NCI-H526 (cell line): ENCODE data around the gene MYLK3.
"Not testable (repeated sequence)": the region's sequence is repeated elsewhere in the genome, so short reads cannot be mapped to it uniquely, and the experiment has no call there.

Experiments
- DNase-seq, 2 experiments: peaks; one replicate each; lab custom pipeline; 2025; lab: John Stamatoyannopoulos, UW

The MYLK3 gene

DNA sequence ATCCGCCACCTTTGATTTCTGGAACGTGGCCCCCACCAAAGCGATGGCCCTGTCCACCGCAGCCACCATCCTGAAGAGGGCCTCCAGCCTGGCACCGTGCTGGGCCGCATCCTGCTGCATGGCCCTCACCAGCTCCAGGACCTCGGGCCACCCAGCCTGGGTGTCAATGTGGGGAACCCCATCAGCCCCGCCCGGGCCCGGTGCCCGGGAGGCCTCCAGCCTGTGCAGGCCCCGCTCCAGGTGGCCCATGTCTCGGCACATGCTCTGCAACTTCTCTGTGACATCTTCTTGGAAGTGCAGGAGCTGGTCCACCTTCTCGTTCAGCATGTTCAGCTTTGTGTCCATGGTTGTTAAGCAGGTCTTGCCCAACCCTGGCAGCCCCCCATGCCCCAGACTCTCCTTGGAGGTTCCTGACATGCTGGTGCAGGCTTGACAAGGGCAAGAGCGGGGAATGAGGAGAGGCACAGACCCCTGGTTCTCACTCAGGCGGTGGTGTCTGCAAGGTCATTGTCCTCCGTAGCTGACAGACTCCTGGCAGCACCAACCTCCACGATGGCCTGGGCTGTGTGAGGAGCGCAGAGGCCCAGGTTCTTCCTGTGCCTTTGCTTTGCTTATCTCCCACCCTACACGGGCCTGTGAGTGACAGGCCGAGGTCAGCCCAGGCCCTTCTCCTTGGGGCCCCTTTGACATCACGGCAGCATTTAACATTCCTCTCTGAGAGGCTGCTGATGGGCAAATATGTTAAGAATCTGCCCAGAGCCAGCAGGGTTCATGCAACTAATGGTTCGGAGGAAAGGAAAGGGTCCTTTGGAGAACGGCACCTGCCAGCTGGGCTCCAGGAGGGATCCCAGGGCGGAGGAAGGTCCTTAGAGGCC lies at the start of gene MYLK3:
Gene MYLK3 (minus strand): TSS at position 568 of the 875 bp plus-strand sequence. CDS start 151 bp downstream, at position 417.
- no peak for DNase-seq

DNA sequence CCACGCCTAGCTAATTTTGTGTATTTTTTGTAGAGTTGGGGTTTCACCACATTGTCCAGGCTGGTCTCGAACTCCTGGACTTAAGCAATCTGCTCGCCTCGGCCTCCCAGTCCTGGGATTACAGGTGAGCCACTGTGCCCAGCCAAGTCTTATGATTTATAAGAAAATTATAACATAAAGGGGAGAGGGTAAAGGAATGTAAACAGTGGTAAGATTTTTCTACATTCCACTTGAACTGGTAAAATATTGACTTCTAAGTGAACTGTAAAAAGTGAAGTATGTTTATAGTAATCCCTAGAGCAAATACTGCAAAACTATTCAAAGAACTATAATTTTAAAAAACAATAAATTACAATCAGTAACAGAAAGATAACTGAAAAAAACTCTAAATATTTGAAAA lies 49.4 kb upstream of the MYLK3 start:
- DNase-seq, result no peak

DNA sequence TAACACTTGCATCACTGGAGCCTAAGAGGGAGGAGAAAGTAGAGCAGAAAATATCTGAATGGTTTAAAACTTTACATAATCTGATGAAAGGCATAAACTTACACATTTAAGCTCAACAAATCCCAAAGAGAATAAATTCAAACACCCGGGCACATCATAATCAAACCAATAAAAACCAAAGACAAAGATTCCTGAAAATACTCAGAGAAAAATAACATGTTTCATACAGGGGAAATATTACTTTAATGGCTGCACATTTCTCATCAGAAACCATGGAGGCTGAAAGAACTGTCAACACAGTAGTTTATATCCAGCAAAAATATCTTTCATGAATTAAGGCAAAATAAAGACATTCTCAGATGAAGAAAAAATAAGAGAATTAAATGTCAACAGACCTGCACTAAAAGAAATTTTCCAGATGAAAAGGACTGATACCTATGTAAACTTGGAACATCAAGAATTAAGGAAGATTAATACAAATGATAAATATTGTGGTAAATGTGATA lies 48.7 kb upstream of the MYLK3 start:
- DNase-seq, result no peak

DNA sequence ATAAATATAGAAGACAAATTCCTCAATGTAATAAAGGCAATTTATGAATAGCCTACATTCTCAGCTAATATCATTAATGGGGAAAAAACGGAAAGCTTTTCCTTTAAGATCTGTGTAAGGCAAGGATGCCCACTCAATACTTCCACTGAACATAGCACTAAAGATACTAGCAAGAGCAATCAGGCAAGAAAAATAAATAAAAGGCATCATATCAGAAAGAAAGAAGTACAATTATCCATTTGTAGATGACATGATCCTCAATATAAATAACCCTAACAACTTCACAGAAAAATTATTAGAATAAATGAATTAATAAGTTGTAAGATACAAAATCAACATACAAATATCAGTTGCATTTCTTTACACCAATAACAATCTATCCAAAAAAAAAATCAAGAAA lies 45.7 kb upstream of the MYLK3 start:
- no peak for DNase-seq

DNA sequence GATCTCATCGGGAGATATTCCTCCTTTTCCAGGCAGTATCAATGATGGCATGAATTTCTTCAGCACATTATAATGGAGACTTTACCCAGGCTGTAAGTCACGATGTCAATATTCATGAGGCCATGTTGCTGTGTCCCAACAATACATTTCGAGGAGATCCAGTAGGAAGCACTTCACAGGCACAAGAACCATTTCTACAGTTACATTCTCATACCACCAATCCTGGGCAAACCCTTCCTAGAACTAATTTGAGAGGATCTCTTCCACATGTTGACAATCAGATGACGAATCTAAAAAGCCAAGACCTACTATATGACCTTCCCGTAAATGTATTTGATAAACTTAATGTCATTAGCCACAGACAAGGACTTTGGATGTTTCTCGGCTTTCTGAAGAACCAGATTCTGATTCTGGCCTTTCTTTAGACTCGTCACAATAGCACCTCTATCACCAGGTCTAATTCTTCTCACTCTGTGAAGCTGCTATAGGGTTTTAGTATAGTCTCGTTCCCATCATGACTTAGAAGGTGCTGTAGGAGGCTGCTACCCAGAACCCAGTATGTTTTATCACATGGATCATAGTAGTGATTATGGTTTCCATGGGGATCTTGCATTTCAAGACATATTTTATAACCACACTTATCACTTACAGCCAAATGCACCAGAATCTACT lies 42.6 kb upstream of the MYLK3 start:
- peak in 1 of 2 experiments; percentile 2 for DNase-seq

DNA sequence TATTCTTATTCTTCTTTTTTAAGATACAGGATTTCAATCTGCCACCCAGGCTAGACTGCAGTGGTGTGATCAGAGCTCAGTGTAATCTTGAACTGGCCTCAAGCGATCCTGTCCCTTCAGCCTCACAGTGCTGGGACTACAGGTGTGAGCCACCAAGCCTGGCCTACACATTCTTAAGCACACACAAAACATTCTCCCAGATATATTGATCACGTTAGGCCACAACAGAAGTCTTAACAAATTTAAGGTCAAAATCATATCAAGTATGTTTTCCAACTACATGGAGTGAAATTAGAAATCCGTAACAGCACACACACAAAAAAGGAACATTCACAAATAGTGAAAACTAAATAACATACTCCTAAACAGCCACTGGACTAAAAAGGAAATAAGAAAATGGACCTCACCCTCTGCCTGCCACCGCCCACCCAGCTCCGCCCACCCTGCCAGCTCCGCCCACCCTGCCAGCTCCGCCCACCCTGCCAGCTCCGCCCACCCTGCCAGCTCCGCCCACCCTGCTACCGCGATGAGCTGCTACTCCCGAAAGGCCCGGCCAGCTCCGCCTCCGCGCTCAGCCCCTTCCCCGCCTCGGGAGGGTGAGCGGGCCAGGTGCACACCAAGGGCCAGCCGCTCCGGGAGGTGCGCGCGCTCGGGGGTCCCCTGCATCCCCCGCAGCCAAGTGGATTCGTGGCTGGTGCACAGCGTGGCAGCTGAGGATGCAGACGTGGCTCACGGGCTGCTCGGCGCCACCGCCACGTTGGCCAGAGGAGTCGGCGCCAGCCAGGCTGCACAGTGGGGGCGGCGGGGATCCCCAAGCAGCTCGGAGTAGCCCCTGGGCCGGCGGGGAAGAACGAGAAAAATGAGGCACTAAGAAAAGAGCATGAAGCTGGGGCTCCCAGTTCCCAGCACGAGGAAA lies 41.6 kb upstream of the MYLK3 start:
- DNase-seq, result peak in 1 of 2 experiments; percentile 65

DNA sequence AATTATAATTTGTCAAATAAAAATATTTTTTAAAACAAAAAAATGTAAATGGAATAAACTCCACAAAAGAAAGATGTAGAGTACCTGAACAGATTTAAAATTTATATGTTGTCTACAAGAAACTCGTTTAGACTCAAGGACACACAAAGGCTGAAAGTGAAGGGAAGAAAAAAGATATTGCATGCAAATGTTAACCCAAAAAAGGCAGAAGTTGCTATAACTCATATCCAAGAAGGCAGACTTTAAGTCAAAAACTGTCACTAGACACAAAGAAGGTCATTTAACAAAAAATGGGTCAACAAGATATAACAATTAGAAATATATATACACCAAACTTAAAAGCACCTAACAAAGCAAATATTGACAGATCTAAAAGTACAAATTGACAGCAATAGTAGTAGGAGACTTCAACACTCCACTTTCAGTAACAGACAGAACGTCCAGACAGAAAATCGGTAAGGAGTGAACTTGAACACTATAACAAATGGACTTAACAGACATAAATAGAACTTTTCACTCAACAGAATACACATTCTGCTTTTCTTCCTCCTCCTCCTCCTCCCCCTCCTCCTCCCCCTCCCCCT lies 40.8 kb upstream of the MYLK3 start:
- DNase-seq, result no peak

DNA sequence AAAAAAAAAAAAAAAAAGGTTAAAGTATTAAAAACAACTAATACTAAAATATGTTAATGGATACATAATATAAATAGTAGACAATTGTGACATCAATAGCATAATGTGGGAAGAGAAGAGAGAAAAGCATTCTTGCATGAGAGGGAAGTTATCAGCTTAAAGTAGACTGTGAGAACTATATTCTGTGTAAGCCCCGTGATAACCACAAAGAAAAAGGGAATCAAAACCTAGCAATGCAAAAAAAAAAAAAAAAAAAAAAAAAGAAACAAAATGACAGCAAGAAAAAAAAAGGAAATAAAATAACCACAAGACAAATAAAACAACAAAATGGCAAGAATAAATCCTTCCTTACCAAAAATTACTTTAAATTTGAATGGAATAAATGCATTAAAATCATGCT lies 39.8 kb upstream of the MYLK3 start:
- DNase-seq, result no peak

DNA sequence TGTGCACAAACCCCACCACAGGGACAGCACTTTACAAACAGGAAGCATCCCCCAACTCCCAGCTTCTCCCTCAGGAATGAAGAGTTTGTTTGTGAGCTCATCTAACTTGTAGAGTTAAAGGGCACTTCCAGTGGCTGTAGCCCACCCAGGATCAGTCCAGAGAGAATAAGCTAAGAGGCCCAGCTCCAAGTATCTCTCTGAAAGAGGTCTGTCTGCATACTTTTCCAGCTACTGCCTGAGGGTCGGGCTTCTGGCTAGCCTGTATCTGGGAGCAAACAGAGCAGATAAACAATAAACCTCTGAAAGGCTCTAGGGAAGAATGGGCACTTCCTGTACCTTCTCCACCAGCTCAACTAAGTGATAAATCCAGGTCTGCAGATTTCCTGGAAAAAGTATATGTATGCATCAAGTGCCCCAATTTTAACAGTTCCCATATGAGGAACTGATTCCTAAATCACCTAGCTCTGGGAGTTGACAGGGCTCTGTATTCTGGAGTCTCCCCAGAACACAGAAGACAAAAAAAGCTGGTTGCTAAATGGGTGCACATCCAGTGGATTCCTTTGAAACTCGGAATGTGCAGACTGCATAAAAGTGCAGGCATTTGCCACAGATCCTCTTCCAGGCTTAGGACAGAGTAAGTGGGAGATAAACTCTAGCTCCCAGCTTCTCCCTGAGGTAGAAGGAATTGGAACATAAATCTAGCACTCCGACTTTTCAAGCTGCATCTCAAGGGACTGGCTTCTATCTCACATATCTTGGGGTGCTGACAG lies 37.1 kb upstream of the MYLK3 start:
- no peak for DNase-seq

DNA sequence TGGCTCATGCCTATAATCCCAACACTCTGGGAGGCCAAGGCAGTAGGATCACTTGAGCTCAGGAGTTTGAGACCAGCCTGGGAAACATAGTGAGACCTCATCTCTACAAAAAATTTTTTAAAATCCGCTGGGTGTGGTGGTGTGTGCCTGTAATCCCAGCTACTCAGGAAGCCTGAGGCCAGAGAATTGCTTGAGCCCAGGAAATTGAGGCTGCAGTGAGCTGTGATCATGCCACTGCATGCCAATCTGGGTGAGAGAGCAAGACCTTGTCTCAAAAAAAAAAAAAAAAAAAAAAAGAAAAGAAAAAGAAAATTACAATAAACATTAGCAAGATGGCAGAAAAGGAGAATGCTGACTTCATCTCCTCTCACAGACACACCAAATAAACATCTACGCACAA lies 36.4 kb upstream of the MYLK3 start:
- not testable (repeated sequence) for DNase-seq

DNA sequence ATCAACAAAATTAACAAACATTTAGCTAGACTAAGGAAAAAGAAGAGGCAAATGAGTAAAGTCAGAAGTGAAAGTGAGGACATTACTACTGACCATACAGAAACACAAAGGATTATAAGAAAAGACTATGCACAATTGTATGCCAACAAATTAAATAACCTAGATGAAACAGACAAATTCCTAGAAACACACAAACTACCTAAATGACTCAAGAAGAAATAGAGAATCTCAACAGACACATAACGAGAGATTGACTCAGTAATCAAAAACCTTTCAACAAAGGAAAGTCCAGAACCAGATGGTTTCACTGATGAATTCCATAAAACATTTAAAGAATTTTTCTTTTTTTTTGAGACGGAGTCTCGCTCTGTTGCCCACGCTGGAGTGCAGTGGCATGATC lies 35.7 kb upstream of the MYLK3 start:
- DNase-seq, result no peak

DNA sequence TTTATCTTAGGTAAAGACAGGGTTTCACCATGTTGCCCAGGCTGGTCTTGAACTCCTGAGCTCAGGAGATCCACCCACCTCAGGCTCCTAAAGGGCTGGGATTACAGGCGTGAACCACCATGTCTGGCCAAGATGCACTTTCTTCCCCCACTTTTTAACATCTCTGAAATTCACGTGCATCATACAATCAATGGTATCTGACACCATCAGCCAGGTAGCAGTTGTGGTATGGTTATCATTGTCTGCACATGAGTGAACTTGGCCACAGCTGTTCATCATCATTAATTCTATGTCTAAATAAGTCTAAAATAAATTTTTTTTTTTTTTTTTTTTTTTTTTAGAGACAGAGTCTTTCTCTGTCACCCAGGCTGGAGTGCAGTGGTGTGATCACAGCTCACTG lies 34.2 kb upstream of the MYLK3 start:
- DNase-seq, result no peak

DNA sequence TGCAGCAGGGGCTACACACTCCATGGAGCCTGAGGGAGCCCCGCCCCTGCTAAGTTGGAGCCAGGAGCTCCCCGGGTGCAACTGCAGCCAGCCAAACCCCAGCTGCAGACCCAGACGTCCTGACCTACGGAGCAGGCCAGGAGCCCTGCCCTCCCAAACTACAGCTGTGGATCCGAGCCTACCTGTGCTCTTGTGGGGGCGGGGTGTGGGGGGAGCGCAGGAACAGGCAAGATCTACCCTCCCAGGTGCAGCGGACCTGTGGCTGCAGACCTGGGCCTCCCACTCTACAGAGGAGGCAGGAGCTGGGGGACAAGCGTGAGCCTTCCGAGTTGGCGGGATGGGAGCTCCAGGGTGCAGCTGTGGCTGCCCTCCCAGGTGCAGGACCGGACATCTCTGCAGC lies 29.7 kb upstream of the MYLK3 start:
- no peak for DNase-seq

DNA sequence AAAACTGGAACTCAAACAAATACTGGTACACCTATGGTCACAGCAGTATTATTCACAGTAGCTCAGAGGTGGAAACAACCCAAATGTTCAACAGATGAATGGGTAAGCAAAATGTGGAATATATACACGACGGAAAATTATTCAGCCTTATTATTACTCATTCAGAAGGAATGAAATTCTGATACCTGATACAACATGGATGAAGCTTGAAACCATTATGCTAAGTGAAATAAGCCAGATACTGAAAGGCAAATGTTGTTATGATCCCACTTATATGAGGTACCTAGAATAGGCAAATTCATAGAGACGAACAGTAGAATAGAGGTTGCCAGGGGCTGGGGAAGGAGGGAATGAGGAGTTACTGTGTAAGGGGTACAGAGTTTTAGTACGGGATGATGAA lies 27.1 kb upstream of the MYLK3 start:
- no peak for DNase-seq

DNA sequence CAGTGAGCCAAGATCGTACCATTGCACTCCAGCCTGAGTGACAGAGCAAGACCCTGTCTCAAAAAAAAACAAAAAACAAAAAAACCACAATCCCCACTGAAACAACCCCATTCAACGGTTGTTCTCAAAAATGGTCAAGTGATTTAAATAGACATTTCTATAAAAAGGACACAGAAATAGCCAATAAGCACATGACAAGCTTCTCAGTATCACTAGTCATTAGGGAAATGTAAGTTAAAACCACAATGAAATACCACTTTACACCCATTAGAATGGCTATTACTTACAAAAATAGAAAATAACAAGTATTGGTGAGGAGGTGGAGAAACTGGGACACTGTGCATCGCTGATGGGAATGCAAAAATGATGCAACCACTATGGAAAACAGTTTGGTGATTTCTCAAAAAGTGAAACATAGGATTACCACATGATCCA lies 26.6 kb upstream of the MYLK3 start:
- DNase-seq, result no peak

DNA sequence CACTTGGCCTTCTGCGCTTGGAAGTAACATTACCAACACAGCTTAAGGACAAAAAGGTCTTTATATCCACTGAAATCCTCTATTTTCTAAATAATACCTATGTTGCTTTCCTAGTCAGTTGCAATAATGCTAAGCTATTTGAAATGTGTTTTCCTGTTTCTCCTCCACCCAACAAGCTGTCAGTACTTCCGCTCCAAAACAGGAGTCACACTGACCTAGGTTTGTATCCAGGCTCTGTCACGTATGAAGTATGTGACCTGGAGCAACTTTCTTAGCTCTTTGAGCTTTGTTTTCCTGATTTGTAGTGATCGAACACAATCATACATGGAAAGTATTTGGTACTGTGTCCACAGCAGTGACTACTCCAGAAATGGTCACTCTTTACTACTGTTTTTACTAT lies 24.3 kb upstream of the MYLK3 start:
- DNase-seq, result no peak

DNA sequence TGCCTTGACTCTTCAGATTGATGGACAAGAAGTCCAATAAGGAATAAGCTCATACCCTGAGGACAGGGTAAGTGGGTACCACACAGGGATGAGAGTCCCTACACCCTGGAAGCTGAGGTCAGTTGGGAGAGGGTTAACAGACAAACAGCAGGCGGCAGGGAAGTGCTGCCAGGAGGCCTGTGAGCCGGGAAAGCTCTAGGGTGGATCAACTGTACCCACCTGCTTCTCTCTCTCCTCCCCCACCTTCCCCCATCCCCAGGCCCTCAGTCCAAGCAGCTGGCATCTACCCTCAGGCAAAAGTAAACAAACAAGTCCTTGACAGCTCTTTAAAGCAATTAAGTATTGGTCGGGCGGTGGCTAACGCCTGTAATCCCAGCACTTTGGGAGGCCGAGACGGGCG lies 20.7 kb upstream of the MYLK3 start:
- peak; percentile 30 to 34 for DNase-seq

DNA sequence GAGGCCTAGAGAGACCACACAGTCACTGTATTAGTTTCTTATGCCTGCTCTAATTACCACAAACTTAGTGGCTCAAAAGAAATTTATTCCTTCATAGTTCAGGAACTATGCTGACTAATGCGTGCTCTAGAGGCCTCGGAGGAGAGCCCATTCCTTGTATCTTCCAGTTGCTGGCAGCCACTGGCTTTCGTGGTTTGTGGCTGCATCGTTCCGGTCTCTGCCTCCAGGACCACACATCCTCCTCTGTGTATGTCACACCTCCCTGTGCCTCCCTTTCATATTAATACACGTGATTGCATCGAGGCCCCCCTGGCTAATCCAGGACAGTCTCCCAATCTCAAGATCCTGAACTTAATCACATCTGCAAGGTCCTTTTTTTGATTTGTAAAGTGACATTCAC lies 16.9 kb upstream of the MYLK3 start:
- no peak for DNase-seq

DNA sequence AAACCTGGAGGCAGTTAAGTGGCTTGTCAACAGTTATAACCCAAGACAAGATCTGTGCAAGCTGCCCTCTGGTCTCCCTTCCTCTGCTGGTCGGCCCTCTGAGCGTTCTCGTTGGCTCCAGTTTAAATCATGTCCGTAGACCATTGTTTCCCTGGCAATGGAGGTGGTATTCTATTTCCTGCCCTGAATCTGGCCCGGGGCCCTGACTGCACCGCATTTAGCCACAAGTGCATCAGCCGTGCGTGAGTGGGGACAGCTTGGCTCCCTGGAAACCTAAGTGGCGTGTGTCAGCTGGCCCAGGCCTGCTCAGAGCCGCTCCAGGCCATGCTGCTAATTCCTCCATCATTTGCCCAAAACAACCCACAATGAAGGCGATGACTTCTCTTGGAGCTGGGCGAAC lies 15.0 kb upstream of the MYLK3 start:
- no peak for DNase-seq

DNA sequence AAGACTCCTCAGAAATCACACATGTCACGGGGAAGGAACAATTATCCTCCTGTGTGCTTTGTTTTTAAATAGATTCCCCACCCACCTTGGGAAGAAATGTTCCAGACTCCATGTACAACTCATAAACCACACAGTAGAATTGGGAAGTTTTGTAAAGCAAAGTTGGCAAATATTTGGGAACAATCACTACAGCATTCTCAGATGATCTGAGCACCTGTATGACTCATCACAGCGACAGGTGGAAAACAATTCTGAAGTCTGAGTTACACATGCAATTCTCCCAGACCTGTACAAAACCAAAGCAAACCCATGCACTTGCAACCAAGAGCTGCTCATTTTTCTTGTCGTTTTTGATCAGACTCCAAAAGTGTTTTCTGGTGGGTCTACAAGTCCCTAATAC lies 14.4 kb upstream of the MYLK3 start:
- DNase-seq, result no peak

DNA sequence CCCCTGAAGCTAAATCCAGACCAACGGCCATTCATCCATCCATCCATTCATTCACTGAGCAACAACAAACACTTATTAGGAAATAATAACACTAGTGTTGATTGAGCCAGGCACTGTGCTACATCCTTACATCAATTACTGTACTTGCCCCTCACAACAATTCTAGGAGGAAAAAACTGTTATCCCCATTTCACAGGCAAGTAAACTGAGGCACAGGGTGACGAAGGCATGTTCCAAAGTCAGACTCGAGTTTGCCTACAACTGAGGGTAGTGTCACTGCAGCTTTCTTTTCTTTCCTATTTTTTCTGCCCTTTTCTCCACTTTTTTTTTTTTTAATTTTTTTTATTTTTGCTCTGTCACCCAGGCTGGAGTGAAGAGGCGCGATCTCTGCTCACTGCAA lies 11.2 kb upstream of the MYLK3 start:
- DNase-seq, result no peak
